Astrocyte (in vitro differentiated cells and primary cell): Measurements from ENCODE around the gene GLRA3. TPM values are rescaled to one million over a fixed set of nuclear protein-coding genes. Genes with fewer than 3 reads are reported as not detected.

ENCODE experiments used
- DNase-seq: peaks from one replicate; pipeline ENCODE4 v3.0.0-alpha.2; 2010; ENCODE audit warnings: low read depth
- FAIRE-seq: peaks from 2 replicates; lab custom pipeline; 2011; peaks lifted over from hg19 to GRCh38; lab: Jason Lieb, UNC
- H2AFZ ChIP-seq: 2 replicates; pipeline ENCODE4 v1.6.0; 2012; ENCODE audit warnings: low read depth, low read length, inconsistent platforms
- H3K27ac ChIP-seq: 2 replicates; pipeline ENCODE4 v1.5.1; 2011; ENCODE audit warnings: low read depth, low read length, inconsistent platforms
- H3K27me3 ChIP-seq: 2 replicates; pipeline ENCODE4 v1.6.0; 2011; ENCODE audit warnings: low read length, inconsistent platforms; ENCODE audit not compliant: insufficient read depth
- H3K36me3 ChIP-seq: 2 replicates; pipeline ENCODE4 v1.5.1; 2011; ENCODE audit warnings: low read length, inconsistent platforms; ENCODE audit not compliant: insufficient read depth
- H3K4me1 ChIP-seq: 2 replicates; pipeline ENCODE4 v1.5.1; 2011; ENCODE audit warnings: low read length, inconsistent platforms; ENCODE audit not compliant: insufficient read depth
- H3K4me2 ChIP-seq: 2 replicates; pipeline ENCODE4 v1.6.0; 2012; ENCODE audit warnings: low read length, inconsistent platforms
- H3K4me3 ChIP-seq: 2 replicates; pipeline ENCODE4 v1.5.1; 2011; ENCODE audit warnings: low read depth, mild to moderate bottlenecking, low read length, inconsistent platforms; ENCODE audit not compliant: insufficient read depth
- H3K79me2 ChIP-seq: 2 replicates; pipeline ENCODE4 v1.6.0; 2012; ENCODE audit warnings: mild to moderate bottlenecking, low read length, inconsistent platforms; ENCODE audit not compliant: insufficient read depth
- H3K9ac ChIP-seq: 2 replicates; pipeline ENCODE4 v1.6.0; 2012; ENCODE audit warnings: mild to moderate bottlenecking, low read length, inconsistent platforms
- H3K9me3 ChIP-seq: 2 replicates; pipeline ENCODE4 v1.5.1; 2012; ENCODE audit warnings: low read depth, mild to moderate bottlenecking, low read length, inconsistent platforms; ENCODE audit not compliant: insufficient read depth
- H4K20me1 ChIP-seq: 2 replicates; pipeline ENCODE4 v1.6.0; 2012; ENCODE audit warnings: low read length, inconsistent platforms; ENCODE audit not compliant: insufficient read depth
- H3K27ac Mint-ChIP-seq: one replicate; pipeline ENCODE4 v1.8.0; 2021; ENCODE audit warnings: mild to moderate bottlenecking, mixed read lengths; ENCODE audit not compliant: unreplicated experiment
- H3K27me3 Mint-ChIP-seq: one replicate; pipeline ENCODE4 v1.8.0; 2021; ENCODE audit warnings: low read depth, mixed read lengths; ENCODE audit not compliant: unreplicated experiment
- H3K36me3 Mint-ChIP-seq: one replicate; pipeline ENCODE4 v1.8.0; 2021; ENCODE audit warnings: low read depth, mixed read lengths; ENCODE audit not compliant: unreplicated experiment
- H3K4me1 Mint-ChIP-seq: one replicate; pipeline ENCODE4 v1.8.0; 2021; ENCODE audit warnings: low read depth, mixed read lengths; ENCODE audit not compliant: unreplicated experiment
- H3K4me3 Mint-ChIP-seq: one replicate; pipeline ENCODE4 v1.8.0; 2021; ENCODE audit warnings: mild to moderate bottlenecking, moderate library complexity, mixed read lengths; ENCODE audit not compliant: unreplicated experiment
- H3K9me3 Mint-ChIP-seq: one replicate; pipeline ENCODE4 v1.8.0; 2021; ENCODE audit warnings: mild to moderate bottlenecking, mixed read lengths; ENCODE audit not compliant: unreplicated experiment
- EZH2 ChIP-seq: IDR thresholded peaks from 2 replicates; pipeline ENCODE4 v1.6.1; 2012; ENCODE audit warnings: mild to moderate bottlenecking, low read length, inconsistent platforms; ENCODE audit not compliant: insufficient read depth
- total RNA-seq: library from RNA; stranded (reverse); gene quantifications from 2 replicates; pipeline ENCODE4 v1.2.1, GENCODE V29; 2021
- TF ChIP-seq, protein P1 (sequence below): IDR thresholded peaks from 2 replicates; pipeline ENCODE4 v1.5.1; 2011; ENCODE audit warnings: low read depth, mild to moderate bottlenecking, inconsistent platforms, low read length, moderate library complexity; ENCODE audit not compliant: insufficient read depth

The GLRA3 gene
- total RNA-seq, 1 donor from 2014 or later = not detected

DNA sequence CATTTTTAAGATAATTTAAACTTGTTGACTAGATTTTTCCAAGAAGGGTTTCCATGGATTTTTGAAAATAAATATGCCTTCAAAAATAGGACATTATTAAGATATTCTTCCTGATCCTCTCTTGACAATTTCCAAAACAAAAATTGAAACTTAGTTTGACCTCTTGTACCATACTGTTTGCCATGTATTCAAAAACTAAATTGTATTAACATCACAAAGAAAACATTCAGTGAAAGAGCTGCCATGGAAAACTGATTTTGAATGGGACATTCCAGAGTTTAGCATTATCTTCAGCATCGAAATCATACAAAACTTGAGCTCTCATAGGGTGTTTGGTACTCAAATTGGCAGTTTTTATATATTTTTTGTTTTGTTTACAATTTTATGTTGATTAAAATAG is 238.7 kb downstream of the GLRA3 start:
- Histone ChIP-seq H3K36me3 (no peaks in the 10 kb centered on the region), H3K4me1 (peaks cover 5% of the 10 kb centered on the region), H4K20me1 (no peaks in the 10 kb centered on the region), H3K4me3 (no peak overlapping the region), H3K9me3 (no peaks in the 10 kb centered on the region), H3K27me3 (no peaks in the 10 kb centered on the region), H2AFZ (no peak overlapping the region), H3K4me2 (no peak overlapping the region), H3K27ac (no peak overlapping the region), H3K9ac (no peak overlapping the region), H3K79me2 (no peaks in the 10 kb centered on the region)
- TF ChIP-seq, protein P1, sequence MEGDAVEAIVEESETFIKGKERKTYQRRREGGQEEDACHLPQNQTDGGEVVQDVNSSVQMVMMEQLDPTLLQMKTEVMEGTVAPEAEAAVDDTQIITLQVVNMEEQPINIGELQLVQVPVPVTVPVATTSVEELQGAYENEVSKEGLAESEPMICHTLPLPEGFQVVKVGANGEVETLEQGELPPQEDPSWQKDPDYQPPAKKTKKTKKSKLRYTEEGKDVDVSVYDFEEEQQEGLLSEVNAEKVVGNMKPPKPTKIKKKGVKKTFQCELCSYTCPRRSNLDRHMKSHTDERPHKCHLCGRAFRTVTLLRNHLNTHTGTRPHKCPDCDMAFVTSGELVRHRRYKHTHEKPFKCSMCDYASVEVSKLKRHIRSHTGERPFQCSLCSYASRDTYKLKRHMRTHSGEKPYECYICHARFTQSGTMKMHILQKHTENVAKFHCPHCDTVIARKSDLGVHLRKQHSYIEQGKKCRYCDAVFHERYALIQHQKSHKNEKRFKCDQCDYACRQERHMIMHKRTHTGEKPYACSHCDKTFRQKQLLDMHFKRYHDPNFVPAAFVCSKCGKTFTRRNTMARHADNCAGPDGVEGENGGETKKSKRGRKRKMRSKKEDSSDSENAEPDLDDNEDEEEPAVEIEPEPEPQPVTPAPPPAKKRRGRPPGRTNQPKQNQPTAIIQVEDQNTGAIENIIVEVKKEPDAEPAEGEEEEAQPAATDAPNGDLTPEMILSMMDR = no peak
- no peak for TF ChIP-seq EZH2
- peaks cover 7% of the 10 kb centered on the region for H3K4me1 Mint-ChIP-seq
- H3K9me3 Mint-ChIP-seq = no peaks in the 10 kb centered on the region
- no peaks in the 10 kb centered on the region for H3K27me3 Mint-ChIP-seq
- DNase-seq (no peak), FAIRE-seq (no peak)
- H3K4me3 Mint-ChIP-seq = no peak overlapping the region
- no peak overlapping the region for H3K27ac Mint-ChIP-seq
- no peaks in the 10 kb centered on the region for H3K36me3 Mint-ChIP-seq

Other genes with a start within 250 kb of the GLRA3 start
- not detected in 2 replicates for gene ADAM29, start 89.1 kb upstream of the GLRA3 start, total RNA-seq